H1 (cell line): ENCODE results near the gene ARHGAP22. TPM values are rescaled to one million over a fixed set of nuclear protein-coding genes. Genes with fewer than 3 reads are reported as not detected.

Source experiments
- CTCF ChIA-PET: fragments of 300-600 bp; sonication (Branson Sonifier 250); formaldehyde crosslinking; loops from one replicate; lab custom pipeline; 2021; ENCODE audit not compliant: partially characterized antibody; lab: Charles Lee
- POLR2A ChIA-PET: fragments of 300-600 bp; sonication (Branson Sonifier 250); formaldehyde crosslinking; loops from one replicate; lab custom pipeline; 2021; ENCODE audit warnings: inconsistent platforms; ENCODE audit not compliant: partially characterized antibody; lab: Charles Lee
- DNase-seq, 2 experiments: peaks; one replicate each; pipeline versions ENCODE4 v3.0.0 to v3.0.0-alpha.2; 2010 to 2022; ENCODE audit warnings: low spot score in 2 of 2, low read depth in 1 of 2, mixed read lengths in 1 of 2
- FAIRE-seq: peaks from 2 replicates; lab custom pipeline; 2011; peaks lifted over from hg19 to GRCh38; lab: Jason Lieb, UNC
- H2AFZ ChIP-seq: 2 replicates; pipeline ENCODE4 v1.8.1; 2012; ENCODE audit warnings: low read length, inconsistent platforms
- H2AK5ac ChIP-seq: 2 replicates; pipeline ENCODE4 v1.6.1; 2013; ENCODE audit warnings: low read depth, low read length
- H2BK120ac ChIP-seq: replicated peaks from 2 replicates; pipeline ENCODE3; 2013; ENCODE audit warnings: low read depth, low read length, inconsistent platforms
- H2BK12ac ChIP-seq: 2 replicates; pipeline ENCODE4 v1.6.1; 2013; ENCODE audit warnings: low read depth, low read length
- H2BK15ac ChIP-seq: 2 replicates; pipeline ENCODE4 v1.6.1; 2013; ENCODE audit warnings: low read length
- H2BK20ac ChIP-seq: 2 replicates; pipeline ENCODE4 v1.6.1; 2013; ENCODE audit warnings: low read length
- H2BK5ac ChIP-seq: 2 replicates; pipeline ENCODE4 v1.6.1; 2013; ENCODE audit warnings: low read depth, low read length
- H3K14ac ChIP-seq: 2 replicates; pipeline ENCODE4 v1.6.1; 2013; ENCODE audit warnings: inconsistent platforms; ENCODE audit not compliant: insufficient read length
- H3K18ac ChIP-seq: 2 replicates; pipeline ENCODE4 v1.6.1; 2013; ENCODE audit warnings: low read length; ENCODE audit errors: extremely low read depth
- H3K23ac ChIP-seq: 2 replicates; pipeline ENCODE4 v1.6.1; 2013; ENCODE audit warnings: inconsistent platforms; ENCODE audit not compliant: insufficient read length
- H3K23me2 ChIP-seq: 2 replicates; pipeline ENCODE4 v1.6.1; 2013; ENCODE audit warnings: low read depth, low read length
- H3K27ac ChIP-seq: 2 replicates; pipeline ENCODE4 v1.6.1; 2011; ENCODE audit warnings: low read depth, low read length, inconsistent platforms
- H3K27me3 ChIP-seq, 4 experiments: replicated peaks in 1 of 4; 1 replicate in 1 of 4; 2 replicates in 3 of 4; pipeline versions ENCODE4 v1.6.1 to v1.8.1; 2011 to 2013; ENCODE audit warnings: low read length in 3 of 4, mild to moderate bottlenecking in 3 of 4, inconsistent platforms in 2 of 4, mixed read lengths in 2 of 4, moderate library complexity in 1 of 4; ENCODE audit not compliant: control insufficient read depth in 3 of 4, insufficient read depth in 3 of 4; ENCODE audit errors: extremely low read depth in 1 of 4
- H3K36me3 ChIP-seq, 4 experiments: 2 replicates each; pipeline versions ENCODE4 v1.6.1 to v1.8.1; 2011 to 2013; ENCODE audit warnings: mild to moderate bottlenecking in 4 of 4, low read length in 3 of 4, moderate library complexity in 2 of 4, control low read depth in 1 of 4, inconsistent platforms in 1 of 4; ENCODE audit not compliant: insufficient read depth in 4 of 4, control insufficient read depth in 2 of 4
- H3K4ac ChIP-seq: replicated peaks from 2 replicates; pipeline ENCODE3; 2013; ENCODE audit warnings: low read length, low read depth, mixed read lengths, inconsistent platforms; ENCODE audit not compliant: insufficient read length
- H3K4me1 ChIP-seq, 4 experiments: replicated peaks in 1 of 4; 1 replicate in 1 of 4; 2 replicates in 3 of 4; pipeline versions ENCODE4 v1.6.1 to v1.8.1; 2011 to 2013; ENCODE audit warnings: low read length in 3 of 4, inconsistent platforms in 2 of 4, mixed read lengths in 1 of 4; ENCODE audit not compliant: insufficient read depth in 4 of 4, control insufficient read depth in 3 of 4
- H3K4me2 ChIP-seq, 2 experiments: 2 replicates each; pipeline versions ENCODE4 v1.6.1 to v1.8.1; 2011 to 2013; ENCODE audit warnings: low read depth in 2 of 2, low read length in 2 of 2, control low read depth in 1 of 2, inconsistent platforms in 1 of 2, mild to moderate bottlenecking in 1 of 2; ENCODE audit not compliant: insufficient read depth in 1 of 2
- H3K4me3 ChIP-seq, 4 experiments: fragments of 200-600, 300-600 bp in 1 of 4; sonication (generic), shearing (Covaris generic), sonication (Bioruptor Twin) in 1 of 4; 2 replicates each; pipeline versions ENCODE4 v1.5.1 to v1.8.1; 2011 to 2016; ENCODE audit warnings: low read length in 4 of 4, low read depth in 3 of 4, control low read depth in 2 of 4, inconsistent platforms in 2 of 4, mild to moderate bottlenecking in 2 of 4, mixed read lengths in 1 of 4, moderate library complexity in 1 of 4; ENCODE audit not compliant: insufficient read depth in 2 of 4; ENCODE audit errors: extremely low read depth in 1 of 4
- H3K56ac ChIP-seq: replicated peaks from 2 replicates; pipeline ENCODE3; 2013; ENCODE audit warnings: low read depth, mild to moderate bottlenecking, mixed read lengths, low read length, inconsistent platforms; ENCODE audit not compliant: insufficient read length
- H3K79me1 ChIP-seq: 2 replicates; pipeline ENCODE4 v1.6.1; 2013; ENCODE audit warnings: low read depth, low read length, control low read depth
- H3K79me2 ChIP-seq, 2 experiments: 2 replicates each; pipeline versions ENCODE4 v1.6.1 to v1.8.1; 2012 to 2013; ENCODE audit warnings: low read length in 2 of 2, mild to moderate bottlenecking in 2 of 2, inconsistent platforms in 1 of 2; ENCODE audit not compliant: insufficient read depth in 2 of 2, control insufficient read depth in 1 of 2
- H3K9ac ChIP-seq, 4 experiments: replicated peaks in 1 of 4; 1 replicate in 1 of 4; 2 replicates in 3 of 4; pipeline versions ENCODE4 v1.6.1 to v1.8.1; 2011 to 2013; ENCODE audit warnings: low read depth in 3 of 4, low read length in 3 of 4, control low read depth in 2 of 4, mild to moderate bottlenecking in 2 of 4, moderate library complexity in 2 of 4, inconsistent platforms in 1 of 4; ENCODE audit errors: extremely low read depth in 1 of 4
- H3K9me3 ChIP-seq, 2 experiments: 2 replicates each; pipeline versions ENCODE4 v1.6.1 to v1.8.1; 2012 to 2013; ENCODE audit warnings: mild to moderate bottlenecking in 2 of 2, moderate library complexity in 2 of 2, control low read depth in 1 of 2, inconsistent platforms in 1 of 2, low read depth in 1 of 2, low read length in 1 of 2, mixed read lengths in 1 of 2; ENCODE audit not compliant: insufficient read depth in 2 of 2
- H4K20me1 ChIP-seq, 2 experiments: replicated peaks in 1 of 2; 2 replicates each; pipeline versions ENCODE3 to v1.8.1; 2011 to 2013; ENCODE audit warnings: inconsistent platforms in 2 of 2, low read length in 2 of 2, mild to moderate bottlenecking in 1 of 2; ENCODE audit not compliant: insufficient read depth in 2 of 2, control insufficient read depth in 1 of 2
- H4K5ac ChIP-seq: 2 replicates; pipeline ENCODE4 v1.6.1; 2013; ENCODE audit warnings: low read length, low read depth, mixed read lengths, inconsistent platforms; ENCODE audit not compliant: insufficient read length
- H4K8ac ChIP-seq: 2 replicates; pipeline ENCODE4 v1.8.0; 2013; ENCODE audit warnings: mild to moderate bottlenecking, moderate library complexity, low read length, inconsistent platforms; ENCODE audit not compliant: insufficient read depth; ENCODE audit errors: extremely low read depth
- H4K91ac ChIP-seq: replicated peaks from 2 replicates; pipeline ENCODE3; 2013; ENCODE audit warnings: low read length, mixed read lengths, inconsistent platforms; ENCODE audit not compliant: insufficient read length
- CHD2 ChIP-seq: IDR thresholded peaks from 2 replicates; pipeline ENCODE4 v1.6.1; 2012; ENCODE audit warnings: low read length, improper control_type of control experiment
- EGR1 ChIP-seq: IDR thresholded peaks from 2 replicates; pipeline ENCODE4 v1.6.1; 2011; ENCODE audit warnings: low read depth, low read length, borderline replicate concordance
- JUN ChIP-seq: IDR thresholded peaks from 2 replicates; pipeline ENCODE4 v1.6.1; 2011; ENCODE audit warnings: low read depth, mild to moderate bottlenecking, improper control_type of control experiment, low read length
- NRF1 ChIP-seq: IDR thresholded peaks from 2 replicates; pipeline ENCODE4 v1.6.1; 2011; ENCODE audit warnings: mild to moderate bottlenecking, low read depth, low read length, improper control_type of control experiment
- RAD21 ChIP-seq, 2 experiments: IDR thresholded peaks in 1 of 2; conservative IDR thresholded peaks in 1 of 2; 2 replicates each; pipeline ENCODE4 v1.6.1; 2011; ENCODE audit warnings: low read depth in 2 of 2, low read length in 2 of 2, improper control_type of control experiment in 1 of 2, inconsistent platforms in 1 of 2, mild to moderate bottlenecking in 1 of 2, moderate library complexity in 1 of 2
- RNF2 ChIP-seq: fragments of 200-900, 300-1000 bp; sonication (generic); IDR thresholded peaks from 2 replicates; pipeline ENCODE4 v1.7.1; 2016; ENCODE audit warnings: borderline replicate concordance, low read depth, mild to moderate bottlenecking, antibody characterized with exemption, low read length; ENCODE audit not compliant: poor library complexity, severe bottlenecking; ENCODE audit errors: missing control alignments
- SIN3A ChIP-seq, 2 experiments: IDR thresholded peaks in 1 of 2; conservative IDR thresholded peaks in 1 of 2; 2 replicates each; pipeline ENCODE4 v1.6.1; 2011 to 2012; ENCODE audit warnings: low read length in 2 of 2, improper control_type of control experiment in 1 of 2, low read depth in 1 of 2, mild to moderate bottlenecking in 1 of 2
- SRF ChIP-seq: IDR thresholded peaks from 2 replicates; pipeline ENCODE4 v1.6.1; 2011; ENCODE audit warnings: mild to moderate bottlenecking, low read depth, low read length, moderate library complexity
- SUZ12 ChIP-seq: fragments of 200-600 bp; sonication (generic); IDR thresholded peaks from 2 replicates; pipeline ENCODE4 v1.6.1; 2012; ENCODE audit warnings: mild to moderate bottlenecking, inconsistent platforms, low read length, moderate library complexity, mixed read lengths
- ZNF274 ChIP-seq: IDR thresholded peaks from 2 replicates; pipeline ENCODE4 v1.7.0; 2012; ENCODE audit warnings: low read length, borderline replicate concordance; ENCODE audit errors: extremely low read depth
- WGBS, 2 experiments: shearing (Covaris generic) in 1 of 2; methylation state at CpG; one replicate each; pipeline versions ENCODE4 v1.1.6 to v1.1.7; 2013 to 2015; ENCODE audit warnings: low lambda C conversion rate in 2 of 2, mixed read lengths in 2 of 2, inconsistent platforms in 1 of 2, low coverage in 1 of 2, missing lambda C conversion rate in 1 of 2; ENCODE audit not compliant: insufficient replicate concordance in 2 of 2, insufficient coverage in 1 of 2, insufficient read length in 1 of 2; ENCODE audit errors: extremely low coverage in 1 of 2, missing lambda C conversion rate in 1 of 2; 5-methylcytosine and 5-hydroxymethylcytosine counted together
- polyA plus RNA-seq, 7 experiments: library from polyadenylated mRNA; depleted of rRNA in 3 of 7; stranded (reverse) in 5 of 7; unstranded in 2 of 7; fragments of >200 nt in 5 of 7; fragments of 200-250 nt in 2 of 7; gene quantifications; 1 replicate in 5 of 7; 2 replicates in 1 of 7; 4 replicates in 1 of 7; pipeline versions ENCODE4 v1.2.1 to v1.2.3, GENCODE V29; 2011 to 2013; ENCODE audit warnings: missing spikeins in 2 of 7, mixed read lengths in 2 of 7
- total RNA-seq: library from RNA; stranded (reverse); fragmentation: NEBNext Ultra II Directional; extraction: Animal tissue kit (Norgen Biotek cat#: 25700); gene quantifications from 2 replicates; pipeline ENCODE4 v1.2.1, GENCODE V29; 2021
- TF ChIP-seq, protein P1 (sequence below), 3 experiments: IDR thresholded peaks; 1 replicate in 2 of 3; 2 replicates in 1 of 3; pipeline versions ENCODE4 v1.5.1 to v1.6.1; 2011; ENCODE audit warnings: low read length in 3 of 3, mild to moderate bottlenecking in 3 of 3, inconsistent platforms in 2 of 3, low read depth in 1 of 3, moderate library complexity in 1 of 3; ENCODE audit not compliant: insufficient read depth in 1 of 3; ENCODE audit errors: control extremely low read depth in 1 of 3

ARHGAP22 gene
- total and polyA plus RNA-seq, 2 of the 8 experiments (the other 6 are each of a cell fraction or from before 2014, with no cell fraction given) = 3.6 to 11.2 TPM

DNA sequence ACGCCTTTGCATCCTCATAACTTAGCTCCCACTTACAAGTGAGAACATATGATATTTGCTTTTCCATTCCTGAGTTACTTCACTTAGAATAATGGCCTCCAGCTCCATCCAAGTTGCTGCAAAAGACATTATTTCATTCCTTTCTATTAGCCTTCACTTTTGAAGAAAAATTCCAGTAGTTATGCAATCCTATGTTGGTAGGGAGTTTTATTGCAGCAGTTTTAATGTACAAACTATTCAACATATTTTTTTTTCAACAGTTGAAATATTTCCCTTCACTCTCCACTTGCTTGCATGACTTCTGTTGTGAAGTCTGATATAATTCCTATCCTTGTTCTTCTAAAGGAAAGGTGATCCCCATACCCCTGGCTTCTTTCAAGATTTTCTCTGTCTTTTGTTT is 27.3 kb upstream of the ARHGAP22 start:
- Histone ChIP-seq H2BK20ac (no peak overlapping the region), H2BK15ac (no peak overlapping the region)
- 91% methylated on average over 1 of the region's 1 CpG; no CpG with 5 or more reads in 1 of the 2 experiments for WGBS, 2 experiments
- TF ChIP-seq CHD2 (no peak), EGR1 (no peak), NRF1 (no peak), ZNF274 (no peak), RNF2 (no peak), JUN (no peak), SRF (no peak), RAD21 (IDR thresholded peaks at IDR 0.05 in 1 of 2, conservative IDR thresholded peaks at IDR 0.05 in 1 of 2; ENCODE audit: low read depth in 2 of 2, low read length in 2 of 2) (no peak), SIN3A (conservative IDR thresholded peaks at IDR 0.05 in 1 of 2, IDR thresholded peaks at IDR 0.05 in 1 of 2; ENCODE audit: low read depth in 1 of 2, low read length in 2 of 2) (no peak), SUZ12 (no peak)
- TF ChIP-seq, protein P1, sequence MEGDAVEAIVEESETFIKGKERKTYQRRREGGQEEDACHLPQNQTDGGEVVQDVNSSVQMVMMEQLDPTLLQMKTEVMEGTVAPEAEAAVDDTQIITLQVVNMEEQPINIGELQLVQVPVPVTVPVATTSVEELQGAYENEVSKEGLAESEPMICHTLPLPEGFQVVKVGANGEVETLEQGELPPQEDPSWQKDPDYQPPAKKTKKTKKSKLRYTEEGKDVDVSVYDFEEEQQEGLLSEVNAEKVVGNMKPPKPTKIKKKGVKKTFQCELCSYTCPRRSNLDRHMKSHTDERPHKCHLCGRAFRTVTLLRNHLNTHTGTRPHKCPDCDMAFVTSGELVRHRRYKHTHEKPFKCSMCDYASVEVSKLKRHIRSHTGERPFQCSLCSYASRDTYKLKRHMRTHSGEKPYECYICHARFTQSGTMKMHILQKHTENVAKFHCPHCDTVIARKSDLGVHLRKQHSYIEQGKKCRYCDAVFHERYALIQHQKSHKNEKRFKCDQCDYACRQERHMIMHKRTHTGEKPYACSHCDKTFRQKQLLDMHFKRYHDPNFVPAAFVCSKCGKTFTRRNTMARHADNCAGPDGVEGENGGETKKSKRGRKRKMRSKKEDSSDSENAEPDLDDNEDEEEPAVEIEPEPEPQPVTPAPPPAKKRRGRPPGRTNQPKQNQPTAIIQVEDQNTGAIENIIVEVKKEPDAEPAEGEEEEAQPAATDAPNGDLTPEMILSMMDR (IDR thresholded peaks at IDR 0.05; ENCODE audit: control extremely low read depth in 1 of 3, insufficient read depth in 1 of 3, low read depth in 1 of 3, low read length in 3 of 3) = no peak

More for the DNA sequence above, 27.3 kb upstream of the ARHGAP22 start:
- POLR2A ChIA-PET = no interaction called here
- Histone ChIP-seq H4K91ac (no peak overlapping the region), H3K79me1 (no peaks in the 10 kb centered on the region), H2BK5ac (no peak overlapping the region), H3K79me2 (no peaks in the 10 kb centered on the region), H3K4me1 (no peaks in the 10 kb centered on the region), H3K56ac (no peak overlapping the region), H3K18ac (no peak overlapping the region), H4K20me1 (no peaks in the 10 kb centered on the region), H3K4me3 (no peak overlapping the region), H4K8ac (no peak overlapping the region), H3K27me3 (no peaks in the 10 kb centered on the region), H2BK12ac (no peak overlapping the region), H3K23me2 (peaks cover 1% of the 10 kb centered on the region; the same call in 1 of the 2 replicates), H3K36me3 (no peaks in the 10 kb centered on the region), H4K5ac (no peak overlapping the region), H3K9ac (no peak overlapping the region), H2AFZ (no peak overlapping the region), H3K4me2 (no peak overlapping the region), H3K14ac (no peak overlapping the region), H3K4ac (no peak overlapping the region), H3K23ac (no peak overlapping the region), H3K27ac (no peak overlapping the region), H3K9me3 (no peaks in the 10 kb centered on the region), H2AK5ac (no peak overlapping the region), H2BK120ac (no peak overlapping the region)
- CTCF ChIA-PET = interaction anchor here (1.2 to 2.5 kb wide), 2 partner anchors 17 to 24 kb away, joined by 4 to 6 read pairs; no protein-coding TSS in a partner anchor
- DNase-seq (no peak), FAIRE-seq (no peak)
